GM12865 (cell line): ENCODE measurements around the gene DPH1.

Experiments used
- DNase-seq: peaks from one replicate; pipeline ENCODE4 v3.0.0; 2010; ENCODE audit warnings: low read depth
- H3K4me3 ChIP-seq: 2 replicates; pipeline ENCODE4 v1.5.1; 2011; ENCODE audit warnings: mild to moderate bottlenecking, low read depth, low read length, control low read depth
- CTCF ChIP-seq: IDR thresholded peaks from 2 replicates; pipeline ENCODE4 v1.5.1; 2011; ENCODE audit warnings: low read length, control low read depth, low read depth, inconsistent platforms; ENCODE audit not compliant: insufficient read depth; ENCODE audit errors: missing control alignments

Gene DPH1

GRCh38 chr17:2090210-2090641 lies 60.3 kb downstream of the DPH1 start:
- peak overlapping the region; percentile 79 for H3K4me3 ChIP-seq
- no peak for TF ChIP-seq CTCF
- peak; percentile 61 for DNase-seq

- peak; percentile 41 for DNase-seq
- no peak for TF ChIP-seq CTCF
- H3K4me3 ChIP-seq: peak overlapping the region; percentile 79
Measured at GRCh38 chr17:2090804-2091534, 61.0 kb downstream of the DPH1 start.

- no peak for DNase-seq
- no peak for TF ChIP-seq CTCF
- no peak overlapping the region for H3K4me3 ChIP-seq
Measured at GRCh38 chr17:2092253-2092652, 62.3 kb downstream of the DPH1 start.

GRCh38 chr17:2093349-2093748 lies 63.4 kb downstream of the DPH1 start:
- no peak for DNase-seq
- no peak for TF ChIP-seq CTCF
- no peak overlapping the region for H3K4me3 ChIP-seq
